GM18907 (cell line): ENCODE data around the gene IL9R.
"Not testable (repeated sequence)": the region's sequence is repeated elsewhere in the genome, so short reads cannot be mapped to it uniquely, and the experiment has no call there.

ENCODE experiments used
- ATAC-seq: cut with Tn5 transposase; IDR thresholded peaks from one replicate; pipeline ENCODE4 v1.9.1; 2021; ENCODE audit warnings: mild to moderate bottlenecking, moderate library complexity; ENCODE audit not compliant: unreplicated experiment

Gene IL9R

GRCh38 chrX:155998116-155998515, 620 bp downstream of the IL9R start:
- ATAC-seq = no peak

- no peak for ATAC-seq
Measured at GRCh38 chrX:155998761-155999510, 1.4 kb downstream of the IL9R start.

GRCh38 chrX:155999751-156000150, 2.3 kb downstream of the IL9R start:
- not testable (repeated sequence) for ATAC-seq

GRCh38 chrX:156000361-156000926, 2.9 kb downstream of the IL9R start:
- no peak for ATAC-seq

- ATAC-seq = no peak
Measured at GRCh38 chrX:156001001-156001666, 3.6 kb downstream of the IL9R start.

- no peak for ATAC-seq
Measured at GRCh38 chrX:156001667-156002021, 4.1 kb downstream of the IL9R start.

GRCh38 chrX:156002507-156002906, 5.0 kb downstream of the IL9R start:
- no peak for ATAC-seq

GRCh38 chrX:156003486-156004185, 6.1 kb downstream of the IL9R start:
- ATAC-seq = no peak

- no peak for ATAC-seq
Measured at GRCh38 chrX:156004256-156004655, 6.8 kb downstream of the IL9R start.

- ATAC-seq = no peak
Measured at GRCh38 chrX:156004740-156005139, 7.2 kb downstream of the IL9R start.

- ATAC-seq = no peak
Measured at GRCh38 chrX:156005144-156005543, 7.6 kb downstream of the IL9R start.

GRCh38 chrX:156006468-156006867, 9.0 kb downstream of the IL9R start:
- not testable (repeated sequence) for ATAC-seq

GRCh38 chrX:156008379-156008778, 10.9 kb downstream of the IL9R start:
- not testable (repeated sequence) for ATAC-seq

- ATAC-seq = no peak
Measured at GRCh38 chrX:156008915-156009314, 11.4 kb downstream of the IL9R start.

- not testable (repeated sequence) for ATAC-seq
Measured at GRCh38 chrX:156009691-156010090, 12.2 kb downstream of the IL9R start.

GRCh38 chrX:156013286-156013953, 15.9 kb downstream of the IL9R start:
- not testable (repeated sequence) for ATAC-seq

- ATAC-seq = not testable (repeated sequence)
Measured at GRCh38 chrX:156019846-156020245, 22.4 kb downstream of the IL9R start.

GRCh38 chrX:156023002-156023401, 25.5 kb downstream of the IL9R start:
- ATAC-seq = not testable (repeated sequence)

- not testable (repeated sequence) for ATAC-seq
Measured at GRCh38 chrX:156024949-156025492, 27.5 kb downstream of the IL9R start.

- ATAC-seq = not testable (repeated sequence)
Measured at GRCh38 chrX:156028653-156029237, 31.2 kb downstream of the IL9R start.
